GM12801 (cell line): ENCODE data around the gene BORCS8.

Source experiments
- CTCF ChIP-seq: IDR thresholded peaks from one replicate; pipeline ENCODE4 v1.5.1; 2011; ENCODE audit warnings: control low read depth; ENCODE audit not compliant: insufficient read length; ENCODE audit errors: extremely low read depth

BORCS8 gene

GRCh38 chr19:19213426-19214158, 21.6 kb upstream of the BORCS8 start:
- TF ChIP-seq CTCF, result no peak

- no peak for TF ChIP-seq CTCF
Observed at GRCh38 chr19:19212916-19213315, 21.0 kb upstream of the BORCS8 start.

GRCh38 chr19:19211499-19212420, 19.8 kb upstream of the BORCS8 start, which contains the start of gene NCAN:
Gene NCAN (plus strand): TSS chr19:19211958. CDS start chr19:19216954, 4,996 bp downstream.
- no peak for TF ChIP-seq CTCF

- TF ChIP-seq CTCF, result no peak
Observed at GRCh38 chr19:19209372-19209771, 17.4 kb upstream of the BORCS8 start.

- no peak for TF ChIP-seq CTCF
Observed at GRCh38 chr19:19207637-19208572, 16.0 kb upstream of the BORCS8 start.

GRCh38 chr19:19206938-19207337, 15.0 kb upstream of the BORCS8 start:
- no peak for TF ChIP-seq CTCF
